DOHH2 (cell line): Measurements from ENCODE around the gene LRRC32.

Source experiments
- H3F3A ChIP-seq: fragments of 200-600 bp; sonication (generic), shearing (Covaris generic); 2 replicates; pipeline ENCODE4 v1.6.0; 2016; ENCODE audit warnings: antibody characterized with exemption, mild to moderate bottlenecking; ENCODE audit not compliant: control insufficient read depth, insufficient read depth
- H3K27ac ChIP-seq: fragments of 200-600 bp; sonication (generic); 2 replicates; pipeline ENCODE4 v1.5.1; 2014; ENCODE audit warnings: low read depth, mild to moderate bottlenecking, low read length, moderate library complexity
- H3K27me3 ChIP-seq: fragments of 200-600 bp; sonication (generic); 2 replicates; pipeline ENCODE4 v1.6.1; 2014; ENCODE audit warnings: mild to moderate bottlenecking, low read length, mixed read lengths; ENCODE audit not compliant: control insufficient read depth
- H3K36me3 ChIP-seq: fragments of 200-600 bp; sonication (generic); 2 replicates; pipeline ENCODE4 v1.6.1; 2014; ENCODE audit warnings: mild to moderate bottlenecking, low read length, moderate library complexity, mixed read lengths; ENCODE audit not compliant: control insufficient read depth
- H3K4me1 ChIP-seq: fragments of 200-600 bp; sonication (generic); 2 replicates; pipeline ENCODE4 v1.6.1; 2014; ENCODE audit warnings: mild to moderate bottlenecking, low read length, mixed read lengths; ENCODE audit not compliant: control insufficient read depth
- H3K4me2 ChIP-seq: fragments of 200-600 bp; sonication (generic); 2 replicates; pipeline ENCODE4 v1.6.0; 2014; ENCODE audit warnings: mild to moderate bottlenecking, low read length, moderate library complexity
- H3K4me3 ChIP-seq: fragments of 200-600 bp; sonication (generic); 2 replicates; pipeline ENCODE4 v1.5.1; 2014; ENCODE audit warnings: mild to moderate bottlenecking, low read length, mixed read lengths
- H3K79me2 ChIP-seq: fragments of 200-600 bp; sonication (generic); 2 replicates; pipeline ENCODE4 v1.6.1; 2014; ENCODE audit warnings: mild to moderate bottlenecking, low read length, mixed read lengths; ENCODE audit not compliant: control insufficient read depth
- H3K9me2 ChIP-seq: fragments of 200-600 bp; sonication (generic); replicated peaks from 2 replicates; pipeline ENCODE4 v1.6.1; 2014; ENCODE audit warnings: mild to moderate bottlenecking, low read length, mixed read lengths; ENCODE audit not compliant: control insufficient read depth
- H3K9me3 ChIP-seq: fragments of 200-600 bp; sonication (generic); 2 replicates; pipeline ENCODE4 v1.6.1; 2014; ENCODE audit warnings: antibody characterized with exemption, low read length, mixed read lengths; ENCODE audit not compliant: control insufficient read depth, insufficient read depth
- H4K20me1 ChIP-seq: fragments of 200-600 bp; sonication (generic); 2 replicates; pipeline ENCODE4 v1.6.0; 2014; ENCODE audit warnings: low read depth, mild to moderate bottlenecking, antibody characterized with exemption, low read length, moderate library complexity; ENCODE audit not compliant: control insufficient read depth, insufficient read depth
- CTCF ChIP-seq: fragments of 200-600 bp; sonication (generic); IDR thresholded peaks from one replicate; pipeline ENCODE4 v1.5.1; 2014; ENCODE audit warnings: antibody characterized with exemption, mild to moderate bottlenecking, low read depth, low read length; ENCODE audit not compliant: poor library complexity, severe bottlenecking
- EZH2phosphoT487 ChIP-seq: fragments of 200-600 bp; sonication (generic); IDR thresholded peaks from 2 replicates; pipeline ENCODE4 v1.6.1; 2017; ENCODE audit warnings: borderline replicate concordance, mild to moderate bottlenecking, antibody characterized with exemption, low read length, moderate library complexity, mixed read lengths

The LRRC32 gene

GRCh38 chr11:76707293-76707825, 36.8 kb upstream of the LRRC32 start:
- no peak overlapping the region for H3K4me3 ChIP-seq
- H3K9me2 ChIP-seq, result no peaks in the 10 kb centered on the region
- H3K36me3 ChIP-seq, result no peaks in the 10 kb centered on the region
- no peak overlapping the region for H3K4me2 ChIP-seq
- H3K27ac ChIP-seq, result no peak overlapping the region
- H3K4me1 ChIP-seq, result no peaks in the 10 kb centered on the region
- no peak for TF ChIP-seq EZH2phosphoT487
- no peak for TF ChIP-seq CTCF
- peaks cover 7% of the 10 kb centered on the region; the same call in 1 of the 2 replicates for H3K27me3 ChIP-seq
- no peaks in the 10 kb centered on the region for H4K20me1 ChIP-seq
- 0 out of 2 replicates have a peak, but pooled peaks cover 4% of the 10 kb centered on the region for H3K9me3 ChIP-seq
- no peaks in the 10 kb centered on the region for H3K79me2 ChIP-seq
- H3F3A ChIP-seq, result no peaks in the 10 kb centered on the region

- no peaks in the 10 kb centered on the region for H3K36me3 ChIP-seq
- H3K27ac ChIP-seq, result no peak overlapping the region
- H3K4me3 ChIP-seq, result no peak overlapping the region
- H3K4me1 ChIP-seq, result no peaks in the 10 kb centered on the region
- no peaks in the 10 kb centered on the region for H4K20me1 ChIP-seq
- H3K79me2 ChIP-seq, result no peaks in the 10 kb centered on the region
- 0 out of 2 replicates have a peak, but pooled peaks cover 4% of the 10 kb centered on the region for H3K9me3 ChIP-seq
- no peak overlapping the region for H3K4me2 ChIP-seq
- peaks cover 7% of the 10 kb centered on the region; the same call in 1 of the 2 replicates for H3K27me3 ChIP-seq
- TF ChIP-seq CTCF (no peak), EZH2phosphoT487 (no peak)
- no peaks in the 10 kb centered on the region for H3K9me2 ChIP-seq
- no peaks in the 10 kb centered on the region for H3F3A ChIP-seq
These were observed 36.1 kb upstream of the LRRC32 start for GRCh38 chr11:76706667-76707066.

DNA sequence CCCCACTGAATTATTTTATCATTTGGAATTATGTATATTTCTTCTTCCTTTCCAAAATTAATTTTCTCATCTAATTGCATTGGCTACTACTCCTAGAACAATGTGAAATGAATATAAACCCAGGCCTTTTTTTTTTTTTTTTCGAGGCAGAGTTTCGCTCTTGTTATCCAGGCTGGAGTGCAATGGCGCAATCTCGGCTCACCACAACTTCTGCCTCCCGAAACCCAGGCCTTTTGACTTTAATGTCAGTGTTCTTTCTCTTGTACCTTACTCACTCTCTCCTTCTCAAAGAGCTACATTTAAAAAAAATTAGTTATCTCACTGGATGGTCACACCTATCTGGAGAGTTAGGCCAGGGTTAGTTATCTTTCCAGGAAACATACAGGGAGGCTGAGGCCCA, 35.3 kb upstream of the LRRC32 start:
- Histone ChIP-seq H3K4me2 (no peak overlapping the region), H3F3A (no peaks in the 10 kb centered on the region), H3K27me3 (peaks cover 7% of the 10 kb centered on the region; the same call in 1 of the 2 replicates), H3K79me2 (no peaks in the 10 kb centered on the region), H3K36me3 (no peaks in the 10 kb centered on the region), H3K4me1 (no peaks in the 10 kb centered on the region), H3K9me3 (0 out of 2 replicates have a peak, but pooled peaks cover 4% of the 10 kb centered on the region), H3K27ac (no peak overlapping the region), H4K20me1 (no peaks in the 10 kb centered on the region), H3K9me2 (no peaks in the 10 kb centered on the region), H3K4me3 (no peak overlapping the region)
- TF ChIP-seq CTCF (no peak), EZH2phosphoT487 (no peak)
